CD4-positive, alpha-beta T cell treated with Interleukin-12 subunit alpha and Interleukin-12 subunit beta, for 1 hour (primary cell): ENCODE results near the gene ELP5.

ENCODE experiments used
- DNase-seq: peaks from one replicate; pipeline ENCODE4 v3.0.0-alpha.2; 2020

The ELP5 gene

DNA sequence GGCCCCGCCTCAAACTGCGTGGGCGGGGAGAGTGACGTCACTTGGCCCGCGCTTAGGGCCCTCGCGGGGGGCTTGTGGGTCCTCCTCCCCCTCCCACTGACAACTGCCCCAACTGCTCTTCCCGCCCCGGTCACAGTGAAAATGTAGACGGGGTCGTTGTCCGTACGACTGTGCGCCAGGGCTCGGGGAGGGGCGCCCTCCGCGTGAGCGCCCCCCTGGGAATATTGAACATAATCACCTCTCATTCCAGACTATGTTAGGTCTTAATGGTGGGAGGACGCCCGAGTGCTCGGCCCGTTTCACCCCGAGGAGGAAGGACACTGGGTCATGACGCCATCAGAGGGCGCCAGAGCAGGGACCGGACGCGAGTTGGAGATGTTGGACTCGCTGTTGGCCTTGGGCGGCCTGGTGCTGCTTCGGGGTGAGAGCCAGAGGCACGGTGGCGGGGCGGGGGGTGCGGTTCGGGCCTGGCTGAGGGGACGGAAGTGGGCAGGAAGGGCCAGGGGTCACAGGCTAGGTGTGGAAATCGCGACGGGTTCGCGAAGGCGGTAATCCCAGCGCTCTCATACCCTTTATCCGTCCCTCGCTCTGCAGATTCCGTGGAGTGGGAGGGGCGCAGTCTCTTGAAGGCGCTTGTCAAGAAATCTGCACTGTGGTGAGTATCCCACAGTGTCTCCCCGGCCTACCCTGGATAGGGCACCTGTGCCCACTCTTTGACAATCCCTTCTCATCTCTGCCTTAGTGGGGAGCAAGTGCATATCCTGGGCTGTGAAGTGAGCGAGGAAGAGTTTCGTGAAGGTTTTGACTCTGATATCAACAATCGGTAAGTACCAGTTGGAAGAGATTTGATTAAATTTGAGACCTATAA, at the start of gene ELP5:
ELP5 (plus strand) TSS at position 40 of the 868 bp plus-strand sequence; CDS start at position 376, 336 bp downstream.
- DNase-seq, result peak; percentile 89

GRCh38 chr17:7203391-7203790, 48.6 kb upstream of the ELP5 start:
- DNase-seq, result no peak

DNA sequence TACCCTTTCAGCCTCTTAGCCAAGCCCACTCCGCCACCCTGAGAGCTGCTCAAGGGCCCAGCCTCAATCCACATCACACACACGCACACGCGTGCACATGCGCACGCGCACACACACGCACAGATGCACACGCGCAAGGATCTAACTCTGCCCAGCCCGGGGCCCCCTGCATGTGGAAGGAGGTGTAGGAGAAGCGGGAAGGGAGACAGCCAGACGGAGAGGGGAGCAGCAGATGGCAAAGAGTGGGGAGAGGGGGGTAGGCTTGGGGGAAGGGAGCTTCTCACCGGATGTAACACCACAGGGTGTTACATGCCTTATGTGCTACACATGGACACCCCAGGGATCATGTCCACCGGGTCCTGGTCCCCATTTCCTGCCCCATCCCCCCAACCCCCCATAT, 47.7 kb upstream of the ELP5 start:
- DNase-seq, result no peak

DNA sequence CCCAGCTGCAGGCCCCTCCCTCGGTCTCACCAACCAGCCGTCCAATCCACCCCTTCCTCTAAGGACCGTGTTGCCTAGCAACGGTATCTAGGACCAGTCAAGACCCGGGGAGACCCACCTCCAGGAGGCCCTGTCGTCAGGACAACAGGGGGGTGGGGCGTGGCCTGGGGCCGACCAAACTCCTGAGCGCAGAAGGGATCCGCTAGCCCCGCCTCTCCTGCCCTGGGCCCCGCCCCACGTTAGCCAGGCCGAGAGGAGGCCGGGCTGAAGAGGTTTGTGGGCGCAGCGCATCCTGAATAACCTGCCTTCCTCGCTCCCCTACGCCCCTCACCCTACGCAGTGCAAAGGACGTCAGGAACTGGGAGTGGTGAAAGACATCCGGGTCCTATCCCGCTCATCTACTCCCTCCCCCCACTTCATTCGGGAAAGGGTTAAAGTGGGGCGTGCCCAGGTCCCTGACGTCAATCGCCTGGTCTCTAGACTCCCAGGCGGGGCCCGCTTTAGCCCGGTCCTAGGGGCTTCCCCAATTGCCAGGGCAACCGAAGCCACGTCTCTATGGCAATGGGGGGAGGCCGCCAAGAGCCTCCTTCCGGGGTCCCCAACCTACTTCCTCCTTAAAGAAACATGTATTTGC, 47.1 kb upstream of the ELP5 start:
- DNase-seq, result peak; percentile 99

GRCh38 chr17:7205561-7205960, 46.5 kb upstream of the ELP5 start:
- DNase-seq, result no peak

- DNase-seq, result no peak
Measured at GRCh38 chr17:7207120-7208001, 44.7 kb upstream of the ELP5 start.

- no peak for DNase-seq
Measured at GRCh38 chr17:7208027-7208571, 43.9 kb upstream of the ELP5 start.

GRCh38 chr17:7208754-7209460, 43.1 kb upstream of the ELP5 start:
- DNase-seq, result no peak

GRCh38 chr17:7211491-7212273, 40.3 kb upstream of the ELP5 start:
- no peak for DNase-seq

DNA sequence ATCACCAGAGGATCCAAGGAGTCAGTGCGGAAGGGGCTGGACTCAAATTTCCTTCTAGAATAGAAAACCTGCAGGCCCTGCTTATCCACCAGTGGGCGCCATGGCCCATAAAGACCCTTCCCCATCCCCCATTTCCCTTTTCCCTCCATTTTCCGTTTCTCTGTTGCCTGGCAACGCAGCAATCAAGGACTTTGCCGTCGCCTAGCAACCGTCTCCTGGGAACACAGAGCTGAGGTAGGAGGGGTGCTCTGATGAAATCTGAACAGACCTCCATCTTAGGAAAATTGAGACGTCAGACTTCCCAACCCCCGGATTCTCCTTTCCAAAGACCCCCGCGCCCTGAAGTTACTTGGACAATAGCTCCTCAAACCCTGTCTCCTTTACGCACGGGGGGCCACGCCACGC, 38.1 kb upstream of the ELP5 start:
- DNase-seq, result peak; percentile 90

GRCh38 chr17:7214300-7215135, 37.5 kb upstream of the ELP5 start:
- DNase-seq, result peak; percentile 100

DNA sequence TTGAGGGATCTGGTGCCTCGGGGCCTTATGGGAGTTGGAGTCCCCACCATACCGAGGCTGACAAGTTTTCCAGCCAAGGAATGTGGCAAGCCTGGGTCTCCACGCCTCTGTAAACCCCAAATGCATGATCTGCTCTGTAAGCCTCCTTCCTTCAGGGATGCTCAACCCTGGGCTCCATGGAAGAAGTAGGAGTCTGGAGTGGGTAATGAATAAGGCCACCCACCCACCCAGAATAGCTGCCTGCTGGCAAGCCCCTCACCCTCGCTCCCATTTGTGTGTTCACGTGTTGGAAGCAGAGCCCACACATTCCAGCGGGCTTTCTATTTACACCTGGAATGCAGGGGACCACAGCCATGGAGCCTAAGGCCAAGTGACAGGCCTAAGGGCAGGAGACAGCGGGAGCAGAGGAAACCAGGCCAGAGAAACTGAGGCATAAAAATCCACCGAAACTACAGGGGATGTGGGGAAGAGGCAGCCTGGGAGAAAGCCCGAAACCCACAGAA, 36.8 kb upstream of the ELP5 start:
- no peak for DNase-seq

- DNase-seq, result peak; percentile 26
Measured at GRCh38 chr17:7215652-7216180, 36.3 kb upstream of the ELP5 start.

DNA sequence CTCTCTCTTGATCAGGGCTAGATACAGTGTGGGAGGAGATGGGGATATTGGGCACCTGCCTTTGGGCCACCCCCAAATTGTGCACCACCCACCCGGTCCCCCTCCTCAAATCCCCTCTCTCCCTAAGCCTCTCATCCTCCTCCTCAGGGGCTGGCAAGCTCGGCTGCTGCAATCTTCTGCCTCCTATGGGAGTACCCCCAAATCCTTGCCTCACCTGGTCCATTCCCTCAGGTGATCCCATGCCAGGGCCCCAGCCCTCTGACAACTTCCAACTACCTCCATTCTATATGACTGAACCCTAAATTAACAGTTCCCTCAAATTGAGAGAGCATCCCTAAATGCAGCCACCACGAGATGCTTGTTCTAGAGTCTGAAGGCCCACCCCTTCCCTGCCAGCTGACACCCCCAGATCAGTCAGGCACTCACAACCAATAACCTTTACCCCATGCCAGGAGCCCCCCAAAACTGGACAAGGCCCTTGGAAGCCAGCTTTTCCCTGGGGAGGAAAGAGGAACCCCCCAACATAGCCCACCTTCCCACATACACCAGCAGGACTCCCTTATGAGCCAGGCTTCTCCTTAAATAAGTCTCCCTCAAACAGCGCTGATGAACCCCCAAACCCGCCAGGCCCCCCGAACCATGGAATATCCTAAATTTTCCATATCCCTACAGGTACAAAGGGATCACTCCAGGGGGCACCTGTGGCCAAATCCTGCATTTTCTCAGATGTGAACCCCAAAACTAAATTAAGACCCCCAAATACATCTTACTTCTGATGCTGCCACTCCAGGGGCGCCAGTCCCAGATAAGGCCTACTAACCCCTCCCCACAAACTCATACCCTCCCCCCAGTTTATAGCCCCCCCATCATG, 35.5 kb upstream of the ELP5 start:
- DNase-seq, result no peak

GRCh38 chr17:7217113-7217987, 34.7 kb upstream of the ELP5 start:
- peak; percentile 26 for DNase-seq

DNA sequence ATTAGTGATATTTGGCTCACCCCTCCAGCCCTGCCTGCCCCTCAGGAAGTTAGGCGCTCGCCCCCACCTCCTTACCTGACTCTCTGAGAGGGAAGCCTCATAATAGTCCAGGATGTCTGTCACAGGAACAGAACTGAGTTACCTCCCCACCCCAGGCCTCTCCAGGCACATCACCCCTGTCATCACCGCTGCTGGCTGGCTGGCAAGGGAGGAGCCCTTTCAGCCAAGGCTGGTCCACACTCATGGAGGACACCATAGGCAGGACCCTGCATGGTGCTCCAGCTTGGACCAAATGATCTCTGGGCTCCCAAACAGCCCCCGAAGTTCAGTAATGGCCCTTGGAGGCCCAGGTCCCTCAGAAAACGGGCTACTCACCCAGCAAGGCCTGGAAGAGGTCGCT, 33.8 kb upstream of the ELP5 start:
- DNase-seq, result no peak

- DNase-seq, result no peak
Measured at GRCh38 chr17:7218758-7219157, 33.3 kb upstream of the ELP5 start.

- no peak for DNase-seq
Measured at GRCh38 chr17:7219229-7219811, 32.7 kb upstream of the ELP5 start.
